GM12892 (cell line): Measurements from ENCODE around the gene MOV10.

Source experiments
- POLR2A ChIP-seq: IDR thresholded peaks from 2 replicates; pipeline ENCODE4 v1.6.1; 2011; ENCODE audit warnings: low read depth, low read length, control low read depth
- POLR2AphosphoS5 ChIP-seq: IDR thresholded peaks from 2 replicates; pipeline ENCODE4 v1.6.1; 2011; ENCODE audit warnings: low read depth, low read length, control low read depth
- TAF1 ChIP-seq: IDR thresholded peaks from 2 replicates; pipeline ENCODE4 v1.6.1; 2011; ENCODE audit warnings: low read depth, mild to moderate bottlenecking, control low read depth, low read length, borderline replicate concordance

DNA sequence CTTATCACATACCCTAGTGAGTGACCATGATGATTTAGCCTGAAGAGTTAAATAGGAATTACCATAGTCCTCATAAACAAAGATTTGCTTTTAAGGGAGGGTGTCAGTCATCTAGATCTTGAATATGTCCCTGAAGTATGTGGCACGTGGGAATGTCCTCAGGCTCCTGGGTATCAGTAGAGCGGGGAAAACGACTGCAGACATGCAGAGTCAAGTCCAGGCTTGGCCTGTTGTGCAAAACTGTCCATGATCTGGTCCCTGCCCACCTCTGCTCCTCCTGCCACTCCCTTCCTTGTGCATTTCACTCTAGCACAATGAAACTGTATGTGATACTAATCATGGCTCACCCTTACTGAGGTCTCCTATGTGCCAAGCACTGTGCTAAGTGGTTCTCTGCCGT, 12.9 kb downstream of the MOV10 start:
- TF ChIP-seq POLR2A, result no peak
- TF ChIP-seq POLR2AphosphoS5, result no peak
- TF ChIP-seq TAF1, result no peak
